ENCODE measurements around the gene PRKCZ. TPM values are rescaled to one million over a fixed set of nuclear protein-coding genes. Genes with fewer than 3 reads are reported as not detected.

The PRKCZ gene
- total RNA-seq, 2 donors from 2014 or later = 9.6 to 10.9 TPM

DNA sequence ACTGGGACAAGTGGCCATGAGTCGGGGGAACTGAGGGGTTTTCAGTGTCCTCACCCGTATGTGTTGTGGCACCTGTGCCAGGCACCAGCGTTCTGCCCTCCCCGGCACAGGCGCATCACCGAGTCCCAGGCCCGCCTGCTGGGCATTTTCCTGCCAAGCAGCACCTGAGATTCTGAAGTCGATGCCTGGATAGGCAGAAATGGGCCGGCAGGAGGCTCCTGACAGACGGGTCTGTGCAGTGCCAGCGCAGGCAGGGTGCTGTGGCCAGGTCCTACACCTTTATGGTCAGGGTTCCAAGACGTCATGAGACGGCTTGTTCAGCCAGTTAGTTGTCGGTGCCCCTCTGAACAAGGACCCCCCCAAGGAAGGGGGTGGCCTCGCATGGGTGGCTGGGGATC lies 133.7 kb downstream of the PRKCZ start:
- Histone ChIP-seq H3K27me3 (no peaks in the 10 kb centered on the region), H3K4me3 (no peak overlapping the region), H3K4me1 (no peaks in the 10 kb centered on the region), H3K27ac (no peak overlapping the region), H3K36me3 (replicated peaks in 1 of 2; ENCODE audit: insufficient read depth in 1 of 2, low read depth in 2 of 2) (no peaks in the 10 kb centered on the region), H3K9me3 (no peaks in the 10 kb centered on the region)
- TF ChIP-seq, protein P1, sequence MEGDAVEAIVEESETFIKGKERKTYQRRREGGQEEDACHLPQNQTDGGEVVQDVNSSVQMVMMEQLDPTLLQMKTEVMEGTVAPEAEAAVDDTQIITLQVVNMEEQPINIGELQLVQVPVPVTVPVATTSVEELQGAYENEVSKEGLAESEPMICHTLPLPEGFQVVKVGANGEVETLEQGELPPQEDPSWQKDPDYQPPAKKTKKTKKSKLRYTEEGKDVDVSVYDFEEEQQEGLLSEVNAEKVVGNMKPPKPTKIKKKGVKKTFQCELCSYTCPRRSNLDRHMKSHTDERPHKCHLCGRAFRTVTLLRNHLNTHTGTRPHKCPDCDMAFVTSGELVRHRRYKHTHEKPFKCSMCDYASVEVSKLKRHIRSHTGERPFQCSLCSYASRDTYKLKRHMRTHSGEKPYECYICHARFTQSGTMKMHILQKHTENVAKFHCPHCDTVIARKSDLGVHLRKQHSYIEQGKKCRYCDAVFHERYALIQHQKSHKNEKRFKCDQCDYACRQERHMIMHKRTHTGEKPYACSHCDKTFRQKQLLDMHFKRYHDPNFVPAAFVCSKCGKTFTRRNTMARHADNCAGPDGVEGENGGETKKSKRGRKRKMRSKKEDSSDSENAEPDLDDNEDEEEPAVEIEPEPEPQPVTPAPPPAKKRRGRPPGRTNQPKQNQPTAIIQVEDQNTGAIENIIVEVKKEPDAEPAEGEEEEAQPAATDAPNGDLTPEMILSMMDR (IDR thresholded peaks at IDR 0.05) = no peak
- no peak for TF ChIP-seq POLR2A (IDR thresholded peaks at IDR 0.05)
- DNase-seq (no peak), ATAC-seq (no peak)
- intact Hi-C loops (cut with DNase I) = no loop called here
- 85 to 92% methylated on average over 3 to 13 of the region's 15 CpGs for WGBS, 2 donors

DNA sequence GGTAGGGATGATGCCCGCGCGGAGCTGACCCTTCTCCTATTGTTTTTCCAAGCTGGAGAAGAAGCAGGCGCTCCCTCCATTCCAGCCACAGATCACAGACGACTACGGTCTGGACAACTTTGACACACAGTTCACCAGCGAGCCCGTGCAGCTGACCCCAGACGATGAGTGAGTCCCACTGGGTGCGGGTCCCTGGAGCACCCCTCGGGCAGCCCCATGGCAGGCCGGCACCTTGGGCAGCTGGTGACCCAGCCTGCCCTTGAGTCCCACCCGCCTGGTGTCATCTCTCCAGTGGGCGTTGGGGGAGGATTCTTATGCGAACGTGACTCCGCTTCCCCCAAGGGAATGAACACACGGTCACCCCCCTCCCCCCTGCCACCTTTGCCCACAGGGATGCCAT lies 134.3 kb downstream of the PRKCZ start:
- TF ChIP-seq POLR2A (IDR thresholded peaks at IDR 0.05) = no peak
- TF ChIP-seq, protein P1 (IDR thresholded peaks at IDR 0.05) = no peak
- intact Hi-C loops (cut with DNase I) = no loop called here
- Histone ChIP-seq H3K4me3 (no peak overlapping the region), H3K4me1 (peaks cover 4% of the 10 kb centered on the region), H3K36me3 (replicated peaks in 1 of 2; ENCODE audit: insufficient read depth in 1 of 2, low read depth in 2 of 2) (no peaks in the 10 kb centered on the region), H3K27me3 (no peaks in the 10 kb centered on the region), H3K27ac (no peak overlapping the region), H3K9me3 (no peaks in the 10 kb centered on the region)
- DNase-seq (no peak), ATAC-seq (no peak)
- 88 to 95% methylated on average over 11 to 16 of the region's 18 CpGs for WGBS, 2 donors

DNA sequence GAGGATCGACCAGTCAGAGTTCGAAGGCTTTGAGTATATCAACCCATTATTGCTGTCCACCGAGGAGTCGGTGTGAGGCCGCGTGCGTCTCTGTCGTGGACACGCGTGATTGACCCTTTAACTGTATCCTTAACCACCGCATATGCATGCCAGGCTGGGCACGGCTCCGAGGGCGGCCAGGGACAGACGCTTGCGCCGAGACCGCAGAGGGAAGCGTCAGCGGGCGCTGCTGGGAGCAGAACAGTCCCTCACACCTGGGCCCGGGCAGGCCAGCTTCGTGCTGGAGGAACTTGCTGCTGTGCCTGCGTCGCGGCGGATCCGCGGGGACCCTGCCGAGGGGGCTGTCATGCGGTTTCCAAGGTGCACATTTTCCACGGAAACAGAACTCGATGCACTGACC lies 134.7 kb downstream of the PRKCZ start:
- Histone ChIP-seq H3K4me1 (peaks cover 7% of the 10 kb centered on the region), H3K27ac (no peak overlapping the region), H3K36me3 (replicated peaks in 1 of 2; ENCODE audit: insufficient read depth in 1 of 2, low read depth in 2 of 2) (no peaks in the 10 kb centered on the region), H3K27me3 (no peaks in the 10 kb centered on the region), H3K4me3 (no peak overlapping the region), H3K9me3 (no peaks in the 10 kb centered on the region)
- WGBS, 2 donors = 86 to 95% methylated on average over 24 to 27 of the region's 33 CpGs
- DNase-seq (no peak), ATAC-seq (no peak)
- intact Hi-C loops (cut with DNase I) = no loop called here
- TF ChIP-seq POLR2A (IDR thresholded peaks at IDR 0.05) = no peak
- TF ChIP-seq, protein P1 (IDR thresholded peaks at IDR 0.05) = no peak

DNA sequence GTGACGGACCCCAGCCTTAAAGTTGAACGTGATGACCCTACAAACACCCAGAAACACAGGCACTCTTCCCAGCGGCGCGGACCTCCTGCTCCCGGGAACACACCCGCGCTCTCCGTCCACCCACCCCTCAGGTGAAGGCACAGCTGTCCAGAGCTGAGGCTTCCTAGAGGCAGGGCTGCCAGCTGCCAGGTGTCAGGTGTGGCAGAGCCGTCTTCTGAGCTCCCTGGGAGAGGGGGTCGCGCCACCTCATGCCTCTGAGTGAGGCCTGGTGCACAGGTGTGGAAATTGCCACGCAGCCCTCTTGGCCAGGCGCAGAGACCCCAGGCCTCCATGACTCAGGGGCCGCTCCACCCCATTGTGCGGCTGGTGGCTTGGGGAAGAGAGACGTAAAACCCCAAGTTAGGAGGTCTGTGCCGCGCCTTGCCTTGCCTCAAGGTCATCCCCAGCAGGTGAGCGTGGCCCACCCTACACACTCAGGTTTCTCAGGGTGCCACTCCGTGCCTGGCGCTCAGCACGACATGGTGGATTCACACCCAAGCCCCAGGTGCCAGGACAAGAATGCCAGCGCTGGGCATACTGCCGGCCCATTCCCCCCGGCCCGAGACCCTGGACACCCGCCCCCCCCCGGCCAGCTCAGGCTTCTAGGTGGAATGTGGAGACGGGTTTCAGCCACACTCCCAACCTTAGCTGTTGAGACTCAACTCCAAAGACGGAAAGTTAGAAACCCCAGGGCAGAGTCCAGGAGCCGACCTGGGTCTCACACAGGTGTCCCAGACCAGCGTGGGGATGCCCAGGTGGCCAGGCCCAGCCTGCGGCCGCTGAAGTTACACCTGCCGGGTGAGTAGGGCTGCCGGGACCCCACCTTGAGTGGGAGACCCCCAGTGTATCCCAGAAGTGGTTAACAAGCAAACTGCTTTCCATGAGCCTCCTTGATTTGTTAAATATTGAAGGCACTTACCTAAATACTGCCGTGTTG lies 136.0 kb downstream of the PRKCZ start:
- no peaks in the 10 kb centered on the region for H3K36me3 ChIP-seq (replicated peaks in 1 of 2; ENCODE audit: insufficient read depth in 1 of 2, low read depth in 2 of 2)
- H3K27ac ChIP-seq = no peak overlapping the region
- no peaks in the 10 kb centered on the region for H3K27me3 ChIP-seq
- no peak overlapping the region for H3K4me3 ChIP-seq
- H3K4me1 ChIP-seq = peaks cover 19% of the 10 kb centered on the region
- intact Hi-C loops (cut with DNase I) = no loop called here
- TF ChIP-seq POLR2A (IDR thresholded peaks at IDR 0.05) = no peak
- TF ChIP-seq, protein P1 (IDR thresholded peaks at IDR 0.05) = no peak
- DNase-seq (no peak), ATAC-seq (no peak)
- no peaks in the 10 kb centered on the region for H3K9me3 ChIP-seq
- 89 to 93% methylated on average over 19 to 35 of the region's 38 CpGs for WGBS, 2 donors
